ENCODE data around the gene PLCH2.

PLCH2 gene, protein sequence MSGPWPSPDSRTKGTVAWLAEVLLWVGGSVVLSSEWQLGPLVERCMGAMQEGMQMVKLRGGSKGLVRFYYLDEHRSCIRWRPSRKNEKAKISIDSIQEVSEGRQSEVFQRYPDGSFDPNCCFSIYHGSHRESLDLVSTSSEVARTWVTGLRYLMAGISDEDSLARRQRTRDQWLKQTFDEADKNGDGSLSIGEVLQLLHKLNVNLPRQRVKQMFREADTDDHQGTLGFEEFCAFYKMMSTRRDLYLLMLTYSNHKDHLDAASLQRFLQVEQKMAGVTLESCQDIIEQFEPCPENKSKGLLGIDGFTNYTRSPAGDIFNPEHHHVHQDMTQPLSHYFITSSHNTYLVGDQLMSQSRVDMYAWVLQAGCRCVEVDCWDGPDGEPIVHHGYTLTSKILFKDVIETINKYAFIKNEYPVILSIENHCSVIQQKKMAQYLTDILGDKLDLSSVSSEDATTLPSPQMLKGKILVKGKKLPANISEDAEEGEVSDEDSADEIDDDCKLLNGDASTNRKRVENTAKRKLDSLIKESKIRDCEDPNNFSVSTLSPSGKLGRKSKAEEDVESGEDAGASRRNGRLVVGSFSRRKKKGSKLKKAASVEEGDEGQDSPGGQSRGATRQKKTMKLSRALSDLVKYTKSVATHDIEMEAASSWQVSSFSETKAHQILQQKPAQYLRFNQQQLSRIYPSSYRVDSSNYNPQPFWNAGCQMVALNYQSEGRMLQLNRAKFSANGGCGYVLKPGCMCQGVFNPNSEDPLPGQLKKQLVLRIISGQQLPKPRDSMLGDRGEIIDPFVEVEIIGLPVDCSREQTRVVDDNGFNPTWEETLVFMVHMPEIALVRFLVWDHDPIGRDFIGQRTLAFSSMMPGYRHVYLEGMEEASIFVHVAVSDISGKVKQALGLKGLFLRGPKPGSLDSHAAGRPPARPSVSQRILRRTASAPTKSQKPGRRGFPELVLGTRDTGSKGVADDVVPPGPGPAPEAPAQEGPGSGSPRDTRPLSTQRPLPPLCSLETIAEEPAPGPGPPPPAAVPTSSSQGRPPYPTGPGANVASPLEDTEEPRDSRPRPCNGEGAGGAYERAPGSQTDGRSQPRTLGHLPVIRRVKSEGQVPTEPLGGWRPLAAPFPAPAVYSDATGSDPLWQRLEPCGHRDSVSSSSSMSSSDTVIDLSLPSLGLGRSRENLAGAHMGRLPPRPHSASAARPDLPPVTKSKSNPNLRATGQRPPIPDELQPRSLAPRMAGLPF (N-terminal part only)

DNA sequence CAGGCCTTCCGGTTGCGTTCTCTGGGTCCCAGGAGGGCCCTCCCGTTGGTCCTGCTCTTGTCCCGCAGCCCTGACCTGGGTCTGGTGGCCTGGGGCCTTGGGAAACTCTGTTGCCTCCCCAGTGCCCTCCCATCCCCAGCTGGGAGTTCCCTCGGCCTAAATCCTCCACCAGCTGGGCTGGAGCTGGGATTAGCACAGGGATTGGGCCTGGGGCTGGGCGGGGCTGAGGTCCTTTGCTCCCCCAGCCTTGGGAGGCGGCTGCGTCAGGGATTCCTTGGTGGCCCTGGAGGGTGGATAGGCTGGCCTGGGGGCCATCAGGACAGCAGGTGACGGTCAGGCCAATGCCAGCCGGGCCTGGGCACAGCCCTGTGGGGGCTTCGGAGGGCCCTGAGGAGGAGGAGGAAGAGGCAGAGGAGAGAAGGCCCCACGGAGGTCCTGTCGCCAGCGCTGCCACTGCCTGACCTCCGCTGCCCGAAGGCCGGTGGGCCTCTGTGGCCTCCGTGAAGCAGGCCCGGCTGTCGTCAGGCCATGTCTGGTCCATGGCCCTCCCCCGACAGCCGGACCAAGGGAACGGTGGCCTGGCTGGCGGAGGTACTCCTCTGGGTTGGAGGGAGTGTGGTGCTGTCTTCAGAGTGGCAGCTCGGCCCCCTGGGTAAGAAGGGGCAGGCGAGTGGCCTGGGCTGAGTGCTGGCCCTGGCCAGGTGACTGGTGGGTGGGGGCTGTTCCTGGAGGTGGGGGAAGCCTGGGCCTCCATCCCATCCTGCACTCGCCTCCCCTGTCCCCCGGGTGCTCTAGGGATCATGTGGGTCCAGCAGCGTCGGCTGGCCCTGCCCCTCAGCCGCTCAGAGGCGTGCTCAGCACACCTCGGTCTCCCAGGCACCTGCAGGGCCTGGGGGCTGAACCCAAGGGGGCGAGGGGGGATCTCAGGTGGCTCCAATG is at the start of gene PLCH2:
Gene PLCH2 (plus strand): TSS at position 229 of the 939 bp plus-strand sequence. CDS start 300 bp downstream, at position 529.
- no peak for DNase-seq (ENCODE audit: low read depth in 2 of 2)

DNA sequence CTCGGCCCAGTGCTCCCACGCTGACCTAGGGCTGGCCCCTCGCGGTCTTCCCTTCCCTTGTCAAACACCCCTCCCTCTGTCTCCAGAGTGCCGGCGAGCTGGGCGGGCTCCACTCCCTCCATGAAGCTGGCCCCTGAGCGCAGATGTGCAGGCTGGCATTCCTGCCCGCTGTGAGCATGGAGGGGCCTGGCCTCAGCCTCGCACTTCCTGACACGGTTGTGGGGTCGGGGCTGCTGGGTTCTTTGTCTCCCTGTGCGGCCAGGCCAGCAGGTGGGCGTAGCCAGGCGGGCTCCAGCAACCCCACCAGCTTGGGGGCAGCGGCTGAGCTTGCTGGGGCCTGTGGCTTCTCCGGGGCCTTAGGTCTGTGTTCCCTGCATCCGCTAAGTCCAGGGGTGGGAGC is 49.5 kb upstream of the PLCH2 start:
- no peak for DNase-seq (ENCODE audit: low read depth in 2 of 2)

- no peak for DNase-seq (ENCODE audit: low read depth in 2 of 2)
These were observed 49.0 kb upstream of the PLCH2 start for GRCh38 chr1:2427051-2427450.

GRCh38 chr1:2427976-2428375 is 48.1 kb upstream of the PLCH2 start:
- no peak for DNase-seq (ENCODE audit: low read depth in 2 of 2)

DNA sequence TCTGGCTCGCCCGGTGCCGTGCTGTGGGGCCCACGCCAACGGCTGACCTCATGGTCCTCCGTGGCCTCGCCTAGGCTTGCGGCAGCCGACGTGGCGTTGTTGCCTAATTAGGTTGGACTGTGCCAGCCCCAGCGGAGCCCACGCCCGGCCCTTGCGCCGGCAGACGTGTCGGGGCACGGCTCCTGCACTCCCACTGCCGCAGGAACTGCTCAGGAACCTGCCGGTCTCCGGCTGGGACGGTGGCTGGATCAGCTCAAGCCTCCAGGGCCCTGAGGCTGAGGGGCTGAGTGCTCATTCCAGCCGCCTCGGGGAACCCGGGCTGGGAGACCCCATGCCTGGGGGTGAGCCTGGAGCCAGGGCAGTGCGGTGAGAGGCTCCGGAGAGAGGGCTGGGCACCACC is 47.6 kb upstream of the PLCH2 start:
- DNase-seq (ENCODE audit: low read depth in 2 of 2): no peak

DNA sequence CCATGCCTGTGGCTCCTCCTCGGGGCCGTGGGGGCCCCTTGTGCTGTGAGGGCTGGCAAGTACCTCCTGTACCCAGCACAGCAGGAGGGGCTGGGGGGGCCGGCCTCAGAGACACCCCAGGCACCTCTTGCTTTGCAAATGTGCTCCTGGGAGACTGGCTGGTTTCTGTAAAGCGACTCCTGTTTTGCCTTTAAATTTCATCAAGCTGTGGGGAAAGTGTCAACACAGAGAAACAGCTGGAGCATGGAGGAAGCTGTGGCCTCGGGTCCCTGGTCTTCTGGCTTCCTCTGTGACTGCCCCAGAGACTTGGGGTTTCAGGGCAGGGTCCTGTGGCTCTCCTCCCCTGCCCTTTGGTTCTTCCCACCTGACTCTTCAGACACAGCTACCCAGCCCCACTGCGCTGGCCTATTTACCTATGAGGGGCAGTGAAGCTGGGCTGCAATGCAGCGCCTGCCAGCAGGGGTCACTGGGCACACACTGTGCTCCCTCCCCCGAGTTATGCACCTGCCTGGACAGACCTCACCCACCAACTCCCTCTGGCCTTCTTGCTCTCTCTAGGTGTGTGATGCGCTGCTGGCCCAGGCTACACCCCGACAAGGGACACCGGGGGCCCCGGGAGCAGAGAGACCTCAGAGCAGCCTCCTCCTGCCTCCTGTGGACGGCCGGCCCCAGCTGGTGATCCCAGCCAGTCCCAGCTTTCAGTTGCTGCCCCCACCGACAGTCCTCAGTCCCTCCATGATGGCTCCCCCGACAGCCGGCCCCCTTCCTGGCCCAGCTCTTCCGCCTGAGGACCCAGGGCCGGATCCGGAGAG is 46.1 kb upstream of the PLCH2 start:
- no peak for DNase-seq (ENCODE audit: low read depth in 2 of 2)

- no peak for DNase-seq (ENCODE audit: low read depth in 2 of 2)
These were observed 45.5 kb upstream of the PLCH2 start for GRCh38 chr1:2430592-2430973.

- DNase-seq (ENCODE audit: low read depth in 2 of 2): no peak
These were observed 45.0 kb upstream of the PLCH2 start for GRCh38 chr1:2431103-2431502.

- no peak for DNase-seq (ENCODE audit: low read depth in 2 of 2)
These were observed 44.6 kb upstream of the PLCH2 start for GRCh38 chr1:2431518-2431917.

- no peak for DNase-seq (ENCODE audit: low read depth in 2 of 2)
These were observed 43.6 kb upstream of the PLCH2 start for GRCh38 chr1:2432441-2432844.

GRCh38 chr1:2433196-2433595 is 42.9 kb upstream of the PLCH2 start:
- no peak for DNase-seq (ENCODE audit: low read depth in 2 of 2)

- no peak for DNase-seq (ENCODE audit: low read depth in 2 of 2)
These were observed 42.0 kb upstream of the PLCH2 start for GRCh38 chr1:2433936-2434655.

DNA sequence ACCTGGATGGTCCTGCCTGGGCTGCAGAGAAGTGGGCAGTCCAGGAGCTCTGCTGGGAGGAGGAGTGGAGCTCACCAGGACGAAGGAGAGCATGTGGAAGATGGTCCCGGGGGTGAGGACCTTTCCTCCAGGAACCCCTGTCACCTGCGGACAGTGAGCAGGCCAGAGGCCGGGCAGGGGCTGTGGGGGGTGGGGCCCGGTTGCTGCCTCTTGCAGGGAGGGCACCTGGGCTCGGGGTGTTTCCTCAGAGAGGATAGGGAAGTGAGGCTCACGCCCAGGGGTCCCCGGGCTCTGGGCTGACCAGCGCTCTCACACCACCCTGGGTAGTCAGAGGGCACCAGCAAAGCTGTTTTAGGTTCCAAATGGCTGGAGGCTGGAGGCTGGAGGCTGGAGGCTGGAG is 41.0 kb upstream of the PLCH2 start:
- DNase-seq (ENCODE audit: low read depth in 2 of 2): no peak

GRCh38 chr1:2435746-2436355 is 40.2 kb upstream of the PLCH2 start:
- no peak for DNase-seq (ENCODE audit: low read depth in 2 of 2)

DNA sequence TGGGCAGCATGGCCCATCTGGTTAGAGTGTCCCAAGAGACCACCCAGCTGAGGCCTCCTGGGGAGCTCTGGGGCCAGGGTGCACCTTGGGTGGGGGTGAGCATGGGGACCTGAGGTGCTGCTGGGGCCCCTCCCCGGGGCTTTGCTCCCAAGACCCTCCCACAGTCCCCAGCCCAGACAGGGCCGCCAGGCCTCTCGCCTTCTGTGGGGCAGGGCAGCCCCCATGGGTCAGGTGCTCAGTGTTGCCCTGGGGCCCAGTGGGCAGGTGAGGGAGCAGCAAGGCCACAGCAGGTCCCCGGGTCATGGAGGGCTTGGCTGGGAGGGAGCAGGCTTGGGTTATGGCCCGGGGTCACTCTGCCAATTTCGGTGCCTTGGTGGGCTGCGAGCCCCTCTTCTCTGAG is 39.2 kb upstream of the PLCH2 start:
- DNase-seq (ENCODE audit: low read depth in 2 of 2): no peak

DNA sequence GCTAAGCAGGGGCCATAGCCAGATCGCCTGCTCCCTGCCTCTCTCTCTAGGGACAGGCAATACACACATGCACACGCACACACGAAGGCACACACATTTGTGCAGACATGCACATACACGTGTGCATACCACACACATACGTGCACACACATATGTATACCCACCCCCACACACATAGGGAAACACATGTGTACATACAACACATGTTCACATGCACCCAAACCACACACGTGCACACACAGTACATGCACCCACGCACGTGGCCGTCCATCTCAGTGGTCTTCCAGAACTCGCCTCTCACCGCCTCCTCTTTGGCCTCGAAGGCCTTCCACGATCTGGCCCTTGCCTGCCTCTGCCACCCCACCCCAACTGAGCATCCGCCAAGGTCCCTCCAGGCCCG is 38.5 kb upstream of the PLCH2 start:
- DNase-seq (ENCODE audit: low read depth in 2 of 2): no peak

DNA sequence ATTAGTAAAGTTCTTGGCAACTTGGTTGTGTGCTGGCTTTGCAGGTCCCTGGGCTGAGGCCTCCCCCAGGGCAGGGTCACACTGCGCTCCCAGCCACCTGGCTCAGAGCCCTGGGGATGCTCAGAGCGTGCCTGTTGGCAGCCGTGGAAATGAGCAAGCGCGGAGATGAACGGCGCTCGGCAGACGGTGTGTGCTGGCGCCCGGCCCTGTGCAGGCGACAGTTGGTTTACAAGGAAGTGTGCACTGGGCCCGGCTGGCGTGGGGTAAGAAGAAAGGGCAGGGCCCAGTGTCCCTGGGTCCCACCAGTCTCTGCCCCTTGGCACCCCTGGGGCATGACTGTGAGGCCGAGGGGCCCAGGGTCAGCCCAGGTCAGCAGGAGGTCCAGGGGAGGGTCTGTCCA is 38.1 kb upstream of the PLCH2 start:
- DNase-seq (ENCODE audit: low read depth in 2 of 2): no peak

DNA sequence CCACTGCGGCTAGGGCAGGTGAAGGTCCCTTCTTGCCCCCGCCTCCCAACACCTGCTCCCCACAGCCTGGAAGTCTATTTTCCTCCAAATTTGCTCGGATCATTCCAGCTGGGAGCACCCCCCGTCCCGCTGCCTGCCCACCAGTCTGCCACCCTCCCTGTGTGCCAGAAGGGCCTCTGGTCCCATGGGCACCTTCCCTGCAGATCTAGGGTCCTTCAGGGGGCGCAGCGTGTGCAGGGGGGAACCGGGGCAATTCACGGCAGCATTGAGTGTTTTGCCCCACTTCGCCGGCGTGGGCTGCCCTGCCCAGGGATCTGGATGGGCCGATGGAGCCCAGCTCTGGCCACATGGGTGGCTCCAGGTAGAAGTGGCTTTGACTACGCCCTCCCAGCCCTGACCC is 37.4 kb upstream of the PLCH2 start:
- DNase-seq (ENCODE audit: low read depth in 2 of 2): no peak

GRCh38 chr1:2439369-2439768 is 36.7 kb upstream of the PLCH2 start:
- DNase-seq (ENCODE audit: low read depth in 2 of 2): no peak
